ENCODE results near the gene ERH. TPM values are rescaled to one million over a fixed set of nuclear protein-coding genes. Genes with fewer than 3 reads are reported as not detected.

ERH gene
- total and polyA plus RNA-seq, 12 donors, result 102 to 151 (median 130) TPM

DNA sequence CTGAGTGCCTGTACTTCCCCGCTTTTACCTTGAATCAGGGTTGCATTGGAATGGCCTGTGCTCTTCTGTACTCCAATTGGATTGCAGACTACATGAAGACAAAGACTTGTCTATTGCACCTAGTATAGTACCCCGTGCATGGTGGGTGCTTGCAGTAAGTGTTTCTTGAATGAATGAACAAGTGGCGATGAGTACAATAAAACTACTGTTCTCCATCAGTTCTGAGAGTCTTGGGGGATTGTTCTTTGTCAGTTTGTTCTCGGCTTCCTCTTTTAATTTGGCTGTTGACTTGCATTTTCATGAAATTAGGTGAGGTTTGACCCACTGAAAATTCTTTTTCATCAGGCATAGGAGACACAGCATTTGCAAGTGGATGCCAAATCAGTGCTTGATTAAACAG is 34.1 kb downstream of the ERH start:
- ATAC-seq (no peak), DNase-seq (no peak)
- H3K27me3 ChIP-seq, result no peaks in the 10 kb centered on the region
- H3K9me3 ChIP-seq, result no peaks in the 10 kb centered on the region
- TF ChIP-seq, protein P1, sequence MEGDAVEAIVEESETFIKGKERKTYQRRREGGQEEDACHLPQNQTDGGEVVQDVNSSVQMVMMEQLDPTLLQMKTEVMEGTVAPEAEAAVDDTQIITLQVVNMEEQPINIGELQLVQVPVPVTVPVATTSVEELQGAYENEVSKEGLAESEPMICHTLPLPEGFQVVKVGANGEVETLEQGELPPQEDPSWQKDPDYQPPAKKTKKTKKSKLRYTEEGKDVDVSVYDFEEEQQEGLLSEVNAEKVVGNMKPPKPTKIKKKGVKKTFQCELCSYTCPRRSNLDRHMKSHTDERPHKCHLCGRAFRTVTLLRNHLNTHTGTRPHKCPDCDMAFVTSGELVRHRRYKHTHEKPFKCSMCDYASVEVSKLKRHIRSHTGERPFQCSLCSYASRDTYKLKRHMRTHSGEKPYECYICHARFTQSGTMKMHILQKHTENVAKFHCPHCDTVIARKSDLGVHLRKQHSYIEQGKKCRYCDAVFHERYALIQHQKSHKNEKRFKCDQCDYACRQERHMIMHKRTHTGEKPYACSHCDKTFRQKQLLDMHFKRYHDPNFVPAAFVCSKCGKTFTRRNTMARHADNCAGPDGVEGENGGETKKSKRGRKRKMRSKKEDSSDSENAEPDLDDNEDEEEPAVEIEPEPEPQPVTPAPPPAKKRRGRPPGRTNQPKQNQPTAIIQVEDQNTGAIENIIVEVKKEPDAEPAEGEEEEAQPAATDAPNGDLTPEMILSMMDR (IDR thresholded peaks at IDR 0.05), result no peak
- no peaks in the 10 kb centered on the region for H3K36me3 ChIP-seq
- 84 to 87% methylated on average over 4 of the region's 4 CpGs for WGBS, 2 donors
- peaks cover 0 to 8% (median 0%) of the 10 kb centered on the region in 9 donors for H3K4me1 ChIP-seq
- intact Hi-C loops (cut with DNase I), result loop anchor here in 8 of 10 donors (2.0 to 10.0 kb wide), 3 partner anchors 122 to 219 kb away; no protein-coding TSS in a partner anchor
- no peak overlapping the region for H3K4me3 ChIP-seq
- H3K27ac ChIP-seq, result no peak overlapping the region

DNA sequence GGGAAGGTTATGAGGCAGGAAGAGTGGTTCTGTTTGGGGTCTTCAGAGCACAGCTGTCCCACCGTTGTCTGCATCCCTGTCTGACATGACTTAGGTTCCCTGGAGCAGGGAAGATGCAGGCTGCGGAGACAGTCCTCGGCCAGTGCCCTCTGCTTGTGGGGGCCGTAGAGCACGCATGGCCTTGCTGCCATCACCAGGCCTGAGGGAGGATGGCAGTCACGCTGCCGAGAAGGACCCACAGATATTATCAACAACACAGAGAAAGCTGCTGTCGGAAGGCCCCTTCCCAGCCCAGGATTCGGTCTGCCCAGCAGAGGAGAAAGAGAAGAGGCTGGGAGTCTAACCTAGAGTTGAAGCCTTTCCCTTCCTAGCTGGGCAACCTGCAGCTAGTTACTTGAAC is 35.0 kb downstream of the ERH start:
- H3K27me3 ChIP-seq, result no peaks in the 10 kb centered on the region
- ATAC-seq, result peak; percentile 72 to 89 (median 85)
- H3K4me3 ChIP-seq, result no peak overlapping the region
- no peak overlapping the region for H3K27ac ChIP-seq
- TF ChIP-seq, protein P1 (IDR thresholded peaks at IDR 0.05), result peak; percentile 24 to 72 (median 59)
- 20 to 22% methylated on average over 9 of the region's 9 CpGs for WGBS, 2 donors
- peaks cover 0 to 8% (median 0%) of the 10 kb centered on the region in 9 donors for H3K4me1 ChIP-seq
- H3K36me3 ChIP-seq, result no peaks in the 10 kb centered on the region
- intact Hi-C loops (cut with DNase I), result loop anchor here in 8 of 10 donors (2.0 to 10.0 kb wide), 3 partner anchors 121 to 218 kb away; no protein-coding TSS in a partner anchor
- H3K9me3 ChIP-seq, result no peaks in the 10 kb centered on the region
- DNase-seq, result peak; percentile 25 to 52

DNA sequence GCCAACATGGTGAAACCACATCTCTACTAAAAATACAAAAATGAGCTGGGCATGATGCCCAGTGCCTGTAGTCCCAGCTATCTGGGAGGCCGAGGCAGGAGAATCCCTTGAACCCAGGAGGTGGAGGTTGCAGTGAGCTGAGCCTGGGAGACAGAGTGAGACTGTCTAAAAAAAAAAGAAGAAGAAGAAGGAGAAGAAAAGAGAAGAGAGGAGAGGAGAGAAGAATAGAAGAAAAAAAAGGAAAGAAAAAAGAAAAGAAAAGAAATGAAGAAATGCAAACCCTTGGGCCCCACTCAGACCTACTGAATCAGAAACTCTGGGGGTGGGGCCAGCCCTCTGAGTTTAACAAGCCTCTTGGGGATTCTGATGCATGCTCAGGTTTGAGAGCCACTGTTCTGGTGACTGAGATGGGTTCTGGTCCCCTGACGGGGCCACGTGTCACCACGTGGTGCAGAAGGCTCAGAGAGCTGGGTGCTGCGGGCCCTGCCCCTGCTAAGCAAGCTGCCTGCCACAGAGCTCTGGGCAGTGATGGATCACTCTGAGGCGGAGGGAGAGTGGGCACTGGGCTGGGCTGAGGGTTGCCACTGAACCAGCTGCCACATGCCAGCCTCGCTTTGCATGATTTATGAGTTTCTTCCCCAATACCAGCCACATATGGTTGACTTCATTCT is 37.5 kb downstream of the ERH start:
- H3K4me1 ChIP-seq, result peaks cover 0 to 17% (median 6%) of the 10 kb centered on the region in 9 donors
- no peak overlapping the region for H3K27ac ChIP-seq
- no peaks in the 10 kb centered on the region for H3K27me3 ChIP-seq
- H3K4me3 ChIP-seq, result no peak overlapping the region
- no peaks in the 10 kb centered on the region for H3K36me3 ChIP-seq
- DNase-seq (no peak), ATAC-seq (no peak)
- intact Hi-C loops (cut with DNase I), result loop anchor here in 7 of 10 donors (5.0 to 10.0 kb wide), 2 partner anchors 118 to 216 kb away; no protein-coding TSS in a partner anchor
- no peaks in the 10 kb centered on the region for H3K9me3 ChIP-seq
- TF ChIP-seq, protein P1 (IDR thresholded peaks at IDR 0.05), result no peak
- 78 to 86% methylated on average over 7 of the region's 7 CpGs for WGBS, 2 donors

DNA sequence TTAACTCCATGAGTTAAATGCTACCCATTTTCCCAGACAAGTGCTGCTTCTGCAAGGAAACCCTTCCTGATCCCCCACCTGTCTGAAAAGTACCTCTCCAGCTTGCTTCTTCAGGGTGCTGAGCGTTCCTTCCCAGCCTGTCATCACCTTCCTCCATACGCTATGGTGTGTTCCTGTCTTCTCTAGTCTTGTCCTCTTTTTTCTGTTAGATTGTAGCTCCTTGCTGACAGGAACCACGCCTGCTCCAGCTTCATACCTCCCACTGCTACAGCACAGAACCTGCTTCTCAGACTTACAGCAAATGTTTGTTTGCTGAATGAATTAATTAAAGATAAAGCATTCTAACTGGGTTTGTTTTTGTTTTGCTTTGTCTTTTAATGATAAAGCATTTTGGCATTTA is 39.1 kb downstream of the ERH start:
- 79 to 82% methylated on average over 3 of the region's 3 CpGs for WGBS, 2 donors
- intact Hi-C loops (cut with DNase I), result no loop called here
- no peaks in the 10 kb centered on the region for H3K36me3 ChIP-seq

More for the DNA sequence above, 39.1 kb downstream of the ERH start:
- no peak for ATAC-seq
- H3K4me1 ChIP-seq, result peaks cover 0 to 26% (median 7%) of the 10 kb centered on the region in 9 donors
- TF ChIP-seq, protein P1 (IDR thresholded peaks at IDR 0.05), result no peak
- no peak overlapping the region for H3K4me3 ChIP-seq
- no peaks in the 10 kb centered on the region for H3K9me3 ChIP-seq
- H3K27me3 ChIP-seq, result no peaks in the 10 kb centered on the region
- H3K27ac ChIP-seq, result no peak overlapping the region
- DNase-seq, result no peak

Measured in heart right ventricle (tissue), 16 donors.